HUES6 (cell line): ENCODE results near the gene ADGRA3.

Source experiments
- H3K27ac ChIP-seq: 2 replicates; pipeline ENCODE4 v1.7.0; 2013; ENCODE audit warnings: low read depth, mild to moderate bottlenecking, low read length, inconsistent platforms
- H3K27me3 ChIP-seq: 2 replicates; pipeline ENCODE4 v1.6.1; 2013; ENCODE audit warnings: low read length; ENCODE audit not compliant: control insufficient read depth, insufficient read depth
- H3K36me3 ChIP-seq: 2 replicates; pipeline ENCODE4 v1.6.1; 2013; ENCODE audit warnings: low read length; ENCODE audit not compliant: control insufficient read depth, insufficient read depth
- H3K4me1 ChIP-seq: 2 replicates; pipeline ENCODE4 v1.6.1; 2013; ENCODE audit warnings: low read length; ENCODE audit not compliant: control insufficient read depth, insufficient read depth
- H3K4me3 ChIP-seq: 2 replicates; pipeline ENCODE4 v1.5.1; 2013; ENCODE audit warnings: low read depth, low read length
- H3K9ac ChIP-seq: one replicate; pipeline ENCODE4 v1.6.1; 2013; ENCODE audit warnings: mild to moderate bottlenecking, low read length
- H3K9me3 ChIP-seq: 2 replicates; pipeline ENCODE4 v1.6.1; 2013; ENCODE audit warnings: low read depth, low read length; ENCODE audit not compliant: control insufficient read depth, insufficient read depth

Gene ADGRA3

GRCh38 chr4:22465349-22465748 is 50.5 kb downstream of the ADGRA3 start:
- Histone ChIP-seq H3K9ac (no peak overlapping the region), H3K4me3 (no peak overlapping the region), H3K27me3 (no peaks in the 10 kb centered on the region), H3K4me1 (peaks cover 9% of the 10 kb centered on the region), H3K27ac (no peak overlapping the region), H3K36me3 (peaks cover 10% of the 10 kb centered on the region), H3K9me3 (no peaks in the 10 kb centered on the region)

GRCh38 chr4:22463179-22463578 is 52.7 kb downstream of the ADGRA3 start:
- H3K4me3 ChIP-seq, result no peak overlapping the region
- H3K4me1 ChIP-seq, result peaks cover 25% of the 10 kb centered on the region
- H3K27me3 ChIP-seq, result no peaks in the 10 kb centered on the region
- no peaks in the 10 kb centered on the region for H3K9me3 ChIP-seq
- peaks cover 6% of the 10 kb centered on the region for H3K36me3 ChIP-seq
- no peak overlapping the region for H3K27ac ChIP-seq
- H3K9ac ChIP-seq, result no peak overlapping the region

- Histone ChIP-seq H3K27ac (no peak overlapping the region), H3K4me1 (peaks cover 25% of the 10 kb centered on the region), H3K27me3 (no peaks in the 10 kb centered on the region)
These were observed 53.2 kb downstream of the ADGRA3 start for GRCh38 chr4:22462688-22463087.

GRCh38 chr4:22460266-22460665 is 55.6 kb downstream of the ADGRA3 start:
- H3K27ac ChIP-seq, result no peak overlapping the region
- H3K36me3 ChIP-seq, result peaks cover 6% of the 10 kb centered on the region; the same call in 1 of the 2 replicates
- H3K27me3 ChIP-seq, result no peaks in the 10 kb centered on the region
- H3K4me3 ChIP-seq, result no peak overlapping the region
- no peak overlapping the region for H3K9ac ChIP-seq
- no peaks in the 10 kb centered on the region for H3K9me3 ChIP-seq
- peaks cover 25% of the 10 kb centered on the region for H3K4me1 ChIP-seq

More at GRCh38 chr4:22462688-22463087, 53.2 kb downstream of the ADGRA3 start:
- no peaks in the 10 kb centered on the region for H3K9me3 ChIP-seq
- H3K9ac ChIP-seq, result no peak overlapping the region
- H3K4me3 ChIP-seq, result no peak overlapping the region
- H3K36me3 ChIP-seq, result peaks cover 6% of the 10 kb centered on the region

GRCh38 chr4:22458098-22458497 is 57.8 kb downstream of the ADGRA3 start:
- Histone ChIP-seq H3K4me3 (no peak overlapping the region), H3K4me1 (peaks cover 25% of the 10 kb centered on the region), H3K9me3 (no peaks in the 10 kb centered on the region), H3K36me3 (peaks cover 14% of the 10 kb centered on the region), H3K27ac (no peak overlapping the region; the same call in 1 of the 2 replicates), H3K9ac (no peak overlapping the region), H3K27me3 (no peaks in the 10 kb centered on the region)

- no peak overlapping the region for H3K27ac ChIP-seq
- no peaks in the 10 kb centered on the region for H3K9me3 ChIP-seq
- peaks cover 21% of the 10 kb centered on the region for H3K4me1 ChIP-seq
- peaks cover 14% of the 10 kb centered on the region for H3K36me3 ChIP-seq
- H3K4me3 ChIP-seq, result no peak overlapping the region
- no peaks in the 10 kb centered on the region for H3K27me3 ChIP-seq
- H3K9ac ChIP-seq, result no peak overlapping the region
These were observed 58.5 kb downstream of the ADGRA3 start for GRCh38 chr4:22457348-22457747.

- Histone ChIP-seq H3K27me3 (no peaks in the 10 kb centered on the region), H3K9ac (no peak overlapping the region), H3K4me1 (peaks cover 21% of the 10 kb centered on the region), H3K36me3 (peaks cover 21% of the 10 kb centered on the region), H3K4me3 (no peak overlapping the region), H3K27ac (no peak overlapping the region), H3K9me3 (no peaks in the 10 kb centered on the region)
These were observed 59.6 kb downstream of the ADGRA3 start for GRCh38 chr4:22456291-22456690.

GRCh38 chr4:22454955-22455354 is 60.9 kb downstream of the ADGRA3 start:
- Histone ChIP-seq H3K36me3 (peaks cover 19% of the 10 kb centered on the region), H3K27ac (no peak overlapping the region), H3K9me3 (no peaks in the 10 kb centered on the region), H3K27me3 (no peaks in the 10 kb centered on the region), H3K4me3 (no peak overlapping the region), H3K9ac (no peak overlapping the region), H3K4me1 (peaks cover 13% of the 10 kb centered on the region; the same call in 1 of the 2 replicates)

- peaks cover 10% of the 10 kb centered on the region; the same call in 1 of the 2 replicates for H3K4me1 ChIP-seq
- no peak overlapping the region for H3K27ac ChIP-seq
- H3K36me3 ChIP-seq, result peaks cover 24% of the 10 kb centered on the region
- no peaks in the 10 kb centered on the region for H3K27me3 ChIP-seq
- no peak overlapping the region for H3K4me3 ChIP-seq
- H3K9ac ChIP-seq, result no peak overlapping the region
- no peaks in the 10 kb centered on the region for H3K9me3 ChIP-seq
These were observed 61.5 kb downstream of the ADGRA3 start for GRCh38 chr4:22454216-22454838.

- Histone ChIP-seq H3K27ac (no peak overlapping the region), H3K27me3 (no peaks in the 10 kb centered on the region), H3K4me3 (no peak overlapping the region), H3K9ac (no peak overlapping the region), H3K9me3 (no peaks in the 10 kb centered on the region), H3K4me1 (no peaks in the 10 kb centered on the region), H3K36me3 (peaks cover 65% of the 10 kb centered on the region)
These were observed 71.1 kb downstream of the ADGRA3 start for GRCh38 chr4:22444813-22445212.

- no peaks in the 10 kb centered on the region for H3K27me3 ChIP-seq
These were observed 72.9 kb downstream of the ADGRA3 start for GRCh38 chr4:22442956-22443355.

More at GRCh38 chr4:22442956-22443355, 72.9 kb downstream of the ADGRA3 start:
- H3K9ac ChIP-seq, result no peak overlapping the region
- H3K4me3 ChIP-seq, result no peak overlapping the region
- no peaks in the 10 kb centered on the region for H3K4me1 ChIP-seq
- H3K27ac ChIP-seq, result no peak overlapping the region
- peaks cover 59% of the 10 kb centered on the region for H3K36me3 ChIP-seq
- no peaks in the 10 kb centered on the region for H3K9me3 ChIP-seq
